ENCODE results near the gene NRARP.

NRARP gene

DNA sequence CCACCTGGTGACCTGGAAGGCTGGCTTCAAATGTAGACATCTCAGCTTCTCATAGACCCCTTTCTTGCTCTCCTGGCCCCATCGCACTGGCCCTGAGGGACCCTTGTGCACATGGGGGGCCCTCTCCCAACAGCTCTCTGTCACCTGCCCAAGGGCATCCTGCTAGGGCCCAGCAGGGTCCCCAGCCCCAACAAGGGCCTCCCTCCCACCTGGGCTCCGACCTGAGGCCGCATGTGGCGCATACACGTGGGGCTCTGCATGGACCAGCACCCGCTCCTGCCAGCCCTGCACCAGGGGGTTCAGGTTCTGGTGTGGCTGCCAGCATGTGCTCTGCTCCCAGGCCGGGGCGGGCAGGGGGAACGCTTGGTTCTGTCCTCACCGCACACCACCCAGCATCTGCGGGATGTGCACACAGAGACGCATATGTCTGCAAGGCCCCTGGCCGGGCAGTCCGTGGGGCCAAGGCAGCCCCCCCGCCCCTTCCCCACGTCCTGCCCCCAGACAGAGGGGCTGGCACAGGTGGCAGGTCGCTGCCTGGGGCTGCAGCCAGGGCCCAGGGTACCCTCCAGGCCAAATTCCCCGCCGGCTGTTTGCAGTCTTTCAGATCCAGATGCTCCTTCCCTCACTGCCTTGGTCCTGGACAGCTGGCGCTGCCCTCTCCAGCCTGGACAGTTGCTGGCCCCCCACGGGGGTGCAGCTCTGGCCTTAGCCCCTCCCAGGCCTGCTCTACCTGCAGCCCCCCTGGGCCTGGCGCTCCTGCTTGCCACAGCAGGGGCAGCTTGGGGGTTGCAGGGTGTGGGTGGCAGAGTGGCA lies 17.9 kb upstream of the NRARP start:
- TF ChIP-seq, protein P1, sequence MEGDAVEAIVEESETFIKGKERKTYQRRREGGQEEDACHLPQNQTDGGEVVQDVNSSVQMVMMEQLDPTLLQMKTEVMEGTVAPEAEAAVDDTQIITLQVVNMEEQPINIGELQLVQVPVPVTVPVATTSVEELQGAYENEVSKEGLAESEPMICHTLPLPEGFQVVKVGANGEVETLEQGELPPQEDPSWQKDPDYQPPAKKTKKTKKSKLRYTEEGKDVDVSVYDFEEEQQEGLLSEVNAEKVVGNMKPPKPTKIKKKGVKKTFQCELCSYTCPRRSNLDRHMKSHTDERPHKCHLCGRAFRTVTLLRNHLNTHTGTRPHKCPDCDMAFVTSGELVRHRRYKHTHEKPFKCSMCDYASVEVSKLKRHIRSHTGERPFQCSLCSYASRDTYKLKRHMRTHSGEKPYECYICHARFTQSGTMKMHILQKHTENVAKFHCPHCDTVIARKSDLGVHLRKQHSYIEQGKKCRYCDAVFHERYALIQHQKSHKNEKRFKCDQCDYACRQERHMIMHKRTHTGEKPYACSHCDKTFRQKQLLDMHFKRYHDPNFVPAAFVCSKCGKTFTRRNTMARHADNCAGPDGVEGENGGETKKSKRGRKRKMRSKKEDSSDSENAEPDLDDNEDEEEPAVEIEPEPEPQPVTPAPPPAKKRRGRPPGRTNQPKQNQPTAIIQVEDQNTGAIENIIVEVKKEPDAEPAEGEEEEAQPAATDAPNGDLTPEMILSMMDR (IDR thresholded peaks at IDR 0.05; ENCODE audit: borderline replicate concordance, insufficient read depth, low read depth, low read length) = no peak
- no peak overlapping the region for H3K4me3 ChIP-seq (ENCODE audit: low read depth, low read length)

DNA sequence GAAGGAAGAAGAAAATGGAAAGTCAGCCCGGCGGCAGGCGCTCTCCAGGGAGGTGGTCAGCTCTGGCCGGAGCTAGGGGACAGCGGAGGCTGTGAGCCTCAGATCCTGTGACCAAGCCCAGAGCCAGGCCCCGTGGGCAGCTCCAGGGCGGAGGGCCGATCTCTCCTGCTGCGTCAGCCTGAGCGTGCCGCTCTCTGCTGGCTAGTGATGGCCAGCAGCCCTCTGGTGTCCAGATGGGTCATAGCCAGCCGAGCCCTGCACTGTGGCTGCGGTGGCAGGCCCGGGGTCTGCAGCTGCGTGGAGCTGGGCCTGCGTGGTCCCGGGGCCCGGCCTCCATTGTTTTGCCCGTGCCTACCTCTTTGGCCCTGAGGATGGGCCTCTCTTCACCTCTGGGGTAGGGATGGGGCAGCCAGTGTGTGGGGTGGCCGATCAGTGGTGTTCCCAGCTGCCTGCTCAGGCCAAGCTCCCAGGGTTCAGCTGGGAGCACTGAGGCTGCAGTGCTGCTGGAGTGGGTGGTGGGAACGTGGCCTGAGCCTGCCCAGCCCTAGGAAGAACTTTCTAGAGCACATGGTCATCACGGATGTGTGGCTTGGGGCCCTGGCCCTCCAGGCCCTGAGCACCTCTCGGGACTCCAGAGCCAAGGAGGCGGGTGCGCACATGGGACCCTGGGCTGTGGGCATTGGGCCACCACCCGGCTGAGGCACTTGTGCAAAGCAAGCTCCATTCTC lies 17.1 kb upstream of the NRARP start:
- TF ChIP-seq, protein P1 (IDR thresholded peaks at IDR 0.05; ENCODE audit: borderline replicate concordance, insufficient read depth, low read depth, low read length) = no peak

GRCh38 chr9:137318602-137319001 lies 16.5 kb upstream of the NRARP start:
- TF ChIP-seq, protein P1 (IDR thresholded peaks at IDR 0.05; ENCODE audit: borderline replicate concordance, insufficient read depth, low read depth, low read length) = no peak

More for the DNA sequence above, 17.1 kb upstream of the NRARP start:
- no peak overlapping the region for H3K4me3 ChIP-seq (ENCODE audit: low read depth, low read length)

GRCh38 chr9:137317718-137318511 lies 15.8 kb upstream of the NRARP start:
- H3K4me3 ChIP-seq (ENCODE audit: low read depth, low read length) = no peak overlapping the region
- TF ChIP-seq, protein P1 (IDR thresholded peaks at IDR 0.05; ENCODE audit: borderline replicate concordance, insufficient read depth, low read depth, low read length) = no peak

More at GRCh38 chr9:137318602-137319001, 16.5 kb upstream of the NRARP start:
- no peak overlapping the region for H3K4me3 ChIP-seq (ENCODE audit: low read depth, low read length)

DNA sequence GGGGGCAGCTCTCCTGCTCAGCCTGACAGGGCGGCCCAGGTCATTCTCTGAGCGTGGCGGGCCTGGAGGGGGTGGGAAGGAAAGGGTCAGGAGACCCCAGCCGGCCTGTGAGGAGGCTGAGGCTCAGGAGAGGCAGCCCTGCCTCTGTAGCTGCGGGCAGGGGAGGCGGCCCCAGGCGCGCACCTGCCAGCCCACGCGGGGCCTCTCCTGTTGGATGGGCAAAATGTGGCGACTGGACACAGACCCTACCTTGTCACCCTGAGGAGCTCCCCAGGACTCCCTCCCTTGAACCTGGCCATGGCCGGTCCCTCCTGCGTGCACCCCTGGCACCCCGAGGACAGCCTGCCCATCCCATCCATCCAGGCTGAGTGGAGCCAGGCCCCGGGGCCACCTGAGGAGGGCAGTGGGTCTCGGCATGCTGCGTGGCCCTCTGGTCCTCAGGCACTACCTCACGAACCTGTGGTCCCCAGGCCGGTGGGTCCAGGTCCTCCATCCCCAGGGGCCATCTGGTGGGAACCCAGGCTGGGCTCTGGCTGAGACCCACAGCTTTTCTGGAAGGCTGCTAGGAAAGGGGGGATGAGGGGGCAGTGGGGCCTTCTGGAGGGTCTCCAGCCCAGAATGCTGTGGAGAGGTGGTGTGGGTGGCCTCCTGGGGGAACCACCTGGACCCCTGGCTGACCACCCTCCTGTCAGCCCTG lies 15.1 kb upstream of the NRARP start:
- TF ChIP-seq, protein P1 (IDR thresholded peaks at IDR 0.05; ENCODE audit: borderline replicate concordance, insufficient read depth, low read depth, low read length) = no peak
- H3K4me3 ChIP-seq (ENCODE audit: low read depth, low read length) = no peak overlapping the region

Measured in GM12875 (cell line).